GM12878 (cell line): Measurements from ENCODE around the gene TM6SF1. TPM values are rescaled to one million over a fixed set of nuclear protein-coding genes. Genes with fewer than 3 reads are reported as not detected.

Experiments used
- ATAC-seq: fragments of 200-7000 bp; cut with Tn5 transposase; 3 replicates; pipeline ENCODE4 v1.9.1; 2020; ENCODE audit warnings: mild to moderate bottlenecking, moderate library complexity
- BruUV-seq: library from RNA; stranded (reverse); fragments of 400-500 nt; replicated peaks from 2 replicates; lab custom pipeline; 2021; lab: Mats Ljungman, UMichigan
- CTCF ChIA-PET: fragments of 300-600 bp; sonication (Branson Sonifier 250); formaldehyde crosslinking; extraction: SDS; loops from one replicate; lab custom pipeline; 2021; ENCODE audit warnings: inconsistent platforms; lab: Yijun Ruan, JAX
- POLR2A ChIA-PET: fragments of 350-600 bp; formaldehyde crosslinking; extraction: SDS; loops from one replicate; lab custom pipeline; 2021; ENCODE audit warnings: inconsistent platforms; lab: Charles Lee
- RAD21 ChIA-PET: fragments of 300-600 bp; sonication (Branson Sonifier 250); formaldehyde crosslinking; loops from one replicate; lab custom pipeline; 2023; ENCODE audit warnings: antibody characterized with exemption; ENCODE audit not compliant: unreplicated experiment; lab: Charles Lee
- SMC1A ChIA-PET: fragments of 300-600 bp; sonication (Branson Sonifier 250); formaldehyde crosslinking; loops from one replicate; lab custom pipeline; 2023; ENCODE audit not compliant: unreplicated experiment, uncharacterized antibody; lab: Charles Lee
- DNase-seq: peaks from one replicate; pipeline ENCODE4 v3.0.0-alpha.2; 2011; ENCODE audit warnings: low read depth, low spot score
- FAIRE-seq: peaks from 3 replicates; lab custom pipeline; 2011; peaks lifted over from hg19 to GRCh38; lab: Jason Lieb, UNC
- H2AFZ ChIP-seq: 2 replicates; pipeline ENCODE4 v1.6.0; 2011; ENCODE audit warnings: low read depth, low read length, control low read depth; ENCODE audit not compliant: control insufficient read depth
- H3K27ac ChIP-seq: 2 replicates; pipeline ENCODE4 v1.5.1; 2011; ENCODE audit warnings: control low read depth; ENCODE audit not compliant: control insufficient read depth, insufficient read depth
- H3K27me3 ChIP-seq, 2 experiments: replicated peaks in 1 of 2; 2 replicates each; pipeline versions ENCODE4 v1.6.0 to v1.6.1; 2011; ENCODE audit warnings: low read length in 1 of 2; ENCODE audit not compliant: control insufficient read depth in 2 of 2, insufficient read depth in 2 of 2
- H3K36me3 ChIP-seq, 2 experiments: 2 replicates each; pipeline ENCODE4 v1.5.1; 2011; ENCODE audit warnings: low read length in 1 of 2; ENCODE audit not compliant: control insufficient read depth in 2 of 2, insufficient read depth in 2 of 2
- H3K4me1 ChIP-seq: 2 replicates; pipeline ENCODE4 v1.6.1; 2011; ENCODE audit warnings: mild to moderate bottlenecking, low read length, moderate library complexity, mixed read lengths; ENCODE audit not compliant: control insufficient read depth, insufficient read depth
- H3K4me2 ChIP-seq: 2 replicates; pipeline ENCODE4 v1.6.0; 2011; ENCODE audit warnings: control low read depth; ENCODE audit not compliant: control insufficient read depth, insufficient read depth
- H3K4me3 ChIP-seq: fragments of 200-600 bp; sonication (generic); 2 replicates; pipeline ENCODE4 v1.5.1; 2016
- H3K79me2 ChIP-seq: 2 replicates; pipeline ENCODE4 v1.6.0; 2011; ENCODE audit warnings: low read length; ENCODE audit not compliant: control insufficient read depth, insufficient read depth
- H3K9ac ChIP-seq: 2 replicates; pipeline ENCODE4 v1.8.0; 2011; ENCODE audit warnings: low read length, control low read depth, mixed read lengths; ENCODE audit not compliant: control insufficient read depth, insufficient read depth
- H3K9me3 ChIP-seq: replicated peaks from 3 replicates; pipeline ENCODE4 v1.5.1; 2011; ENCODE audit warnings: mild to moderate bottlenecking, low read length; ENCODE audit not compliant: control insufficient read depth, insufficient read depth
- H4K20me1 ChIP-seq: 2 replicates; pipeline ENCODE4 v1.6.0; 2011; ENCODE audit not compliant: control insufficient read depth, insufficient read depth
- IKZF1 ChIP-seq: fragments of 450-650 bp; conservative IDR thresholded peaks from 2 replicates; pipeline ENCODE4 v1.6.1; 2017; ENCODE audit warnings: antibody characterized with exemption, mild to moderate bottlenecking
- IKZF2 ChIP-seq, 2 experiments: fragments of 450-650 bp; IDR thresholded peaks; 2 replicates each; pipeline ENCODE4 v1.6.1; 2017; ENCODE audit warnings: mild to moderate bottlenecking in 2 of 2, moderate library complexity in 2 of 2
- JUNB ChIP-seq: IDR thresholded peaks from 2 replicates; pipeline ENCODE4 v1.6.1; 2016; ENCODE audit warnings: antibody characterized with exemption, mild to moderate bottlenecking
- NFYB ChIP-seq: IDR thresholded peaks from 2 replicates; pipeline ENCODE4 v1.6.1; 2011; ENCODE audit warnings: low read depth, mild to moderate bottlenecking, low read length, improper control_type of control experiment, moderate library complexity; ENCODE audit not compliant: insufficient read depth
- SIN3A ChIP-seq: IDR thresholded peaks from 2 replicates; pipeline ENCODE4 v1.6.1; 2012; ENCODE audit warnings: low read depth, low read length, improper control_type of control experiment
- SPI1 ChIP-seq: IDR thresholded peaks from 2 replicates; pipeline ENCODE4 v1.6.1; 2011; ENCODE audit warnings: low read depth, mild to moderate bottlenecking, low read length, moderate library complexity, borderline replicate concordance; ENCODE audit not compliant: insufficient read depth
- SRF ChIP-seq, 2 experiments: IDR thresholded peaks; 2 replicates each; pipeline ENCODE4 v1.6.1; 2011; ENCODE audit warnings: low read depth in 2 of 2, low read length in 2 of 2, mild to moderate bottlenecking in 1 of 2, moderate library complexity in 1 of 2
- SUZ12 ChIP-seq: fragments of 200-600 bp; sonication (generic); IDR thresholded peaks from one replicate; pipeline ENCODE4 v1.6.1; 2018; ENCODE audit warnings: antibody characterized with exemption, mild to moderate bottlenecking; ENCODE audit not compliant: unreplicated experiment
- TBL1XR1 ChIP-seq: IDR thresholded peaks from 2 replicates; pipeline ENCODE4 v1.6.1; 2012; ENCODE audit warnings: low read depth, low read length, improper control_type of control experiment
- TCF12 ChIP-seq: IDR thresholded peaks from 2 replicates; pipeline ENCODE4 v1.6.1; 2011; ENCODE audit warnings: low read depth, mild to moderate bottlenecking, low read length
- TCF7 ChIP-seq: IDR thresholded peaks from 2 replicates; pipeline ENCODE4 v1.6.1; 2014; ENCODE audit warnings: antibody characterized with exemption, borderline replicate concordance
- ZNF274 ChIP-seq: IDR thresholded peaks from one replicate; pipeline ENCODE4 v1.8.0; 2011; ENCODE audit not compliant: insufficient read length, insufficient read depth
- WGBS: methylation state at CpG from one replicate; pipeline ENCODE4 v1.1.6; 2016; ENCODE audit warnings: low lambda C conversion rate; ENCODE audit not compliant: insufficient replicate concordance, insufficient coverage; ENCODE audit errors: missing lambda C conversion rate; 5-methylcytosine and 5-hydroxymethylcytosine counted together
- in situ Hi-C: fragments of 300-500 bp; cut with MboI; formaldehyde crosslinking; loops from 9 replicates; pipeline ENCODE4 v1.14.3; 2018; ENCODE audit warnings: mixed read lengths
- intact Hi-C: fragments of 100-400 bp; cut with micrococcal nuclease; formaldehyde crosslinking; loops from one replicate; pipeline ENCODE4 v1.14.2; 2022; ENCODE audit not compliant: unreplicated experiment
- polyA plus RNA-seq, 11 experiments: library from polyadenylated mRNA; depleted of rRNA in 4 of 11; unstranded in 6 of 11; stranded (reverse) in 5 of 11; fragments of >200 nt; fragmentation: Nextera tagmentation in 4 of 11; fragmentation: Illumina TruSeq in 1 of 11; extraction: Ambion mirVana in 4 of 11; extraction: Trizol in 1 of 11; gene quantifications; 1 replicate in 1 of 11; 2 replicates in 10 of 11; pipeline versions ENCODE4 v1.2.1 to v1.2.3, GENCODE V29; 2011 to 2016; ENCODE audit warnings: inconsistent platforms in 2 of 11, missing spikeins in 2 of 11, low read depth in 1 of 11
- total RNA-seq, 4 experiments: library from RNA; depleted of rRNA in 3 of 4; stranded (reverse); fragments of >200 nt in 3 of 4; fragmentation: Illumina TruSeq in 1 of 4; extraction: Trizol in 1 of 4; gene quantifications; 2 replicates each; pipeline versions ENCODE4 v1.2.1 to v1.2.3, GENCODE V29; 2013 to 2021
- TF ChIP-seq, protein P1 (sequence below): fragments of 450-650 bp; IDR thresholded peaks from 2 replicates; pipeline ENCODE4 v1.6.1; 2017; ENCODE audit warnings: low read depth, mild to moderate bottlenecking, moderate library complexity

The TM6SF1 gene
- total and polyA plus RNA-seq, 10 of the 15 experiments (the other 5 are each of a cell fraction or from before 2014, with no cell fraction given), result 0.56 to 2.7 (median 1.2) TPM

DNA sequence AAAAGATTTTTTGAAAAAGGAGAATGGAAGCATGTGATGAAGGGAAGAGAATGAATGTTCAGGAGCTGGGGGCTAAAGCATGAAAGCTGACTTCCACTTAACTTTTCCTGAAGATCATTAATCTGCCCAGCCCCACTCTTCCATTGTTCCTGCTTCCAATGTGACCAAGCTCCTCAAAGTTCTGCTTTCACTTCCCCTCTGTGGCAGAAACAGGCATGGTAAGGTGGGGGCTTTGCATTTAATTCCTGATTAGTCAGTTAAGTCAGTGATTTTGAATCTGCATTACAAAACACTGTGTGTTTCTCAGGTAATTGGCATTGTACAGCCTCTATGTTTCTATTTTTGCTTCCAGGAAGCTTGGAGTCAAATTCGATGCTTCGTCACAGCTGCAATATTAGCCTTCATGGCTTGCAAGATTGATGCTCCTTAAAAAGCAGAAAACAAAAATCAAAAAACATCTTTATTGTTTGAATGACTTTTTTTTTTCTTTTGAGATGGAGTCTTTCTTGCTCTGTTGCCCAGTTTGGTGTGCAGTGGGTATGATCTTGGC lies 7.3 kb upstream of the TM6SF1 start:
- Histone ChIP-seq H2AFZ (no peak overlapping the region), H3K4me3 (no peak overlapping the region), H3K9me3 (no peaks in the 10 kb centered on the region), H3K4me1 (peaks cover 3% of the 10 kb centered on the region; the same call in 1 of the 2 replicates), H3K4me2 (no peak overlapping the region), H3K27ac (no peak overlapping the region), H3K36me3 (no peaks in the 10 kb centered on the region), H3K79me2 (no peaks in the 10 kb centered on the region), H3K9ac (no peak overlapping the region), H3K27me3 (no peaks in the 10 kb centered on the region), H4K20me1 (no peaks in the 10 kb centered on the region)
- intact Hi-C loops (no loop called here), in situ Hi-C loops (no loop called here)
- ChIA-PET SMC1A (interaction anchor here (1.2 kb wide), 1 partner anchor 20 kb away, joined by 3 read pairs; no protein-coding TSS in a partner anchor), POLR2A (interaction anchor here (0.5 kb wide), 1 partner anchor 40 kb away, joined by 4 read pairs; no protein-coding TSS in a partner anchor), RAD21 (no interaction called here), CTCF (no interaction called here)
- ATAC-seq (no peak), FAIRE-seq (no peak), DNase-seq (no peak)
- BruUV-seq, result no TSS peak
- 3% methylated on average over 2 of the region's 2 CpGs for WGBS
- TF ChIP-seq TCF7, result no peak
- peak; percentile 27 to 42; a peak in 2 of 4 replicates for TF ChIP-seq IKZF2 (IDR thresholded peaks at IDR 0.05)
- peak; percentile 79; the same call in 1 of the 2 replicates for TF ChIP-seq SPI1
- TF ChIP-seq IKZF1, result 0 out of 2 replicates have a peak, but pooled peaks have one; percentile 29

DNA sequence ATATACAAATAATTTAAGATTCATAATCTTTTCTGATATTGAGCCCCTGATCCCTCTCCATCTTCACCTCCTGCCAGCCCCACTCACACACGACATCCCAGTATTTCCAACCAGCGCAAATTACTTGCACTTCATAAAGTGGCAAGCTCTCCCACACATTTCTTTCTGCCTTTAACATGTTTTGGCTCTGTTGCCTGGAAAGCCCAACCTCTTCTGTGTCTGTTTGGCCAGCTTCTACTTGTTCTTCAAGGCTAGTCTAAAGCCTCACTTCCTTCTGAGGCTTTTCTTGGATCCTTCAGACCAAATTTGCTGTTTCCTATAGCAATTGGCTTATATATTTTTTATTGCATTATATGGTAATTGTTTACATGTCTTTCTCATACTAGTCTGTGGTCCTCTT lies 5.1 kb upstream of the TM6SF1 start:
- SMC1A ChIA-PET, result no interaction called here

More for the DNA sequence above, 5.1 kb upstream of the TM6SF1 start:
- H3K36me3 ChIP-seq, result no peaks in the 10 kb centered on the region
- no peaks in the 10 kb centered on the region for H3K79me2 ChIP-seq
- H3K4me1 ChIP-seq, result peaks cover 8% of the 10 kb centered on the region
- ChIA-PET CTCF (no interaction called here), POLR2A (no interaction called here), RAD21 (no interaction called here)
- no peak overlapping the region for H3K4me3 ChIP-seq
- ATAC-seq (no peak), FAIRE-seq (no peak), DNase-seq (no peak)
- no peak overlapping the region for H3K9ac ChIP-seq
- H3K27ac ChIP-seq, result no peak overlapping the region
- no peaks in the 10 kb centered on the region for H3K27me3 ChIP-seq
- intact Hi-C loops, result no loop called here
- no peaks in the 10 kb centered on the region for H4K20me1 ChIP-seq
- no peak overlapping the region for H3K4me2 ChIP-seq
- no TSS peak for BruUV-seq
- TF ChIP-seq SUZ12 (no peak), ZNF274 (no peak), TCF12 (no peak), TBL1XR1 (no peak), SIN3A (no peak), NFYB (no peak), SRF (IDR thresholded peaks at IDR 0.05; ENCODE audit: low read depth in 2 of 2, low read length in 2 of 2) (no peak), JUNB (no peak)
- TF ChIP-seq, protein P1, sequence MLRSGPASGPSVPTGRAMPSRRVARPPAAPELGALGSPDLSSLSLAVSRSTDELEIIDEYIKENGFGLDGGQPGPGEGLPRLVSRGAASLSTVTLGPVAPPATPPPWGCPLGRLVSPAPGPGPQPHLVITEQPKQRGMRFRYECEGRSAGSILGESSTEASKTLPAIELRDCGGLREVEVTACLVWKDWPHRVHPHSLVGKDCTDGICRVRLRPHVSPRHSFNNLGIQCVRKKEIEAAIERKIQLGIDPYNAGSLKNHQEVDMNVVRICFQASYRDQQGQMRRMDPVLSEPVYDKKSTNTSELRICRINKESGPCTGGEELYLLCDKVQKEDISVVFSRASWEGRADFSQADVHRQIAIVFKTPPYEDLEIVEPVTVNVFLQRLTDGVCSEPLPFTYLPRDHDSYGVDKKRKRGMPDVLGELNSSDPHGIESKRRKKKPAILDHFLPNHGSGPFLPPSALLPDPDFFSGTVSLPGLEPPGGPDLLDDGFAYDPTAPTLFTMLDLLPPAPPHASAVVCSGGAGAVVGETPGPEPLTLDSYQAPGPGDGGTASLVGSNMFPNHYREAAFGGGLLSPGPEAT, result no peak
- in situ Hi-C loops, result no loop called here
- no peaks in the 10 kb centered on the region for H3K9me3 ChIP-seq
- WGBS, result 47% methylated on average over 2 of the region's 2 CpGs
- no peak overlapping the region for H2AFZ ChIP-seq
